Astrocyte of the hippocampus (primary cell): Measurements from ENCODE around the gene MGAT3.

ENCODE experiments used
- DNase-seq: peaks from one replicate; pipeline ENCODE4 v3.0.0; 2011; ENCODE audit warnings: low read depth, low spot score

MGAT3 gene

DNA sequence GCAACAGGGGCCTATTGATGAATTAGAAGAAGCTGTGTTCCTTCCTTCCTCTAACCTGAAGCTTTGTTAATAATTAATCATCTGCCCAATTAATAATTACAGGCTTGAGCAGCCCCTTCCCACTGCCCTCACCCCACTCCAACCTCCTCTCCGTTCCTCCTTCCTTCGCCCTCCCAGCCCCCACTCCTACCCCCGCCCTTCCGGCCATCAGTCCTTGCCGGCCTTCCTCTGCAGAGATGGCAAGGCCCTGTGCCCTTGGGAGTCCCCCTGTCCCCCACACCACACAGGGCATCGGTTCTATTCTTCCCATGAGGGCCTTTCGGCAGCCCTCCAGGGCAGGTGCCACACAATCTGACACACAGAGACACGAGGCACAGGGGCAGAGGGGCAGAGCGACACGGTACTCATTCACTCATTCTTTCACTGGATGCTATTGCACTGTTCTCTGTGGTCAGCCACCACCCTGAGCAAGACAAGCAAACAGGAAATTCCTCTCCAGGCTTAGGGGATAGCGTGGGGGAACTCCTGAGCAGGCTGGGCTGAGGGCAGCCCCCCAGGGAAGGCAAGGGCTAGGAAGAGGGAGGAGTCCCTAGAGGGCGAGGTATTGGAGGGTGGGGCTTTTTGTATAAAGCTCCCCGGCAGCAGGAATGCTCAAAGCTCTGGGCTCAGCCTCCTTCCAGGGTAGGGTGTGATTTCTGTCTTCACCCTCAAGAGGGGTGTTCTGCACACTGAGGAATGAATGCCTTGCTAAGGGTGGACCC, 14.7 kb downstream of the MGAT3 start:
- DNase-seq: peak; percentile 72

DNA sequence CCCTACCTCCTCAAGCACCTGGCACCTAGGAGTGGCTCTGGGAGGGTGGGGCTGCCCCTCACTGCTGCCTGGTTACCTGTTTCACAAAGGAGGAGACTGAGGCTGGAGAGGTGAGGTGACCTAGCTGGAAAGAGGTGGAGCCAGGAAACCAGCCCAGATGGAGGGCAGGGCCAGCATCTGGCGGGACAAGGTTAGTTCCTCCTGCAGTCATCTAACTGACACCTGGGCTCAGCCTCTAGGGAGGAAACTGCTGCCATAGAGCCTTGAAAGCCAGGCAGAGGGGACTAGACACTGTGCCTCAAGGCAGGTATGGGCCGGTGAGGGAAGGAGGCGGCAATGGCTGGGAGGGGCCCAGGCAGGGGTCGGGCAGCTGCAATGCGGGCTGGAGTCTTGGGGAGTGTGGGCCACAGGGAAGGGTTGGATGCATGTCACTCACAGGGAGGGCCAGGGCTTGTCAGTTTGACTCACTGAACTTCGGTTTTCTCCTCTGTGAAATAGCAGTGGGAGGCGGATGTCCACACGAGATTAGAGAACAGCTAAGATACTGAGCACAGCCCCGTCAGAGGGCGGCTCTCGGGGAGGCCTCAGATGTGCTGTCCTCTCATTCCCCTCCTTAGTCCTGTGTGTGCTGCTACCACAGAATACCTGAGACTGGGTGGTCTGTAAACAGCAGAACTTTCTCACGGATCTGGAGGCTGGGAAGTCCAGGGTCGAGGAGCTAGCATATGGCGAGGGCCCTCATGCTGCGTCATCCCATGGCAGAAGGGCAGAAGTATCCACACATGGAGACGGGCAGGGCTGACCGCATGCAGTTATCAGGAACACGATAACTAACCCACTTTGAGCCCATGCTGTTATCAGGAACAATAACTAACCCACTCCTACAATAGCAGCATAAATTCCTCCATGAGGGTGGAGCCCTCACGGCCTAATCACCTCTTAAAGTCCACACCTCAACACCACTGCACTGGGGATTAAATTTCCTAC, 16.1 kb downstream of the MGAT3 start:
- DNase-seq: no peak

DNA sequence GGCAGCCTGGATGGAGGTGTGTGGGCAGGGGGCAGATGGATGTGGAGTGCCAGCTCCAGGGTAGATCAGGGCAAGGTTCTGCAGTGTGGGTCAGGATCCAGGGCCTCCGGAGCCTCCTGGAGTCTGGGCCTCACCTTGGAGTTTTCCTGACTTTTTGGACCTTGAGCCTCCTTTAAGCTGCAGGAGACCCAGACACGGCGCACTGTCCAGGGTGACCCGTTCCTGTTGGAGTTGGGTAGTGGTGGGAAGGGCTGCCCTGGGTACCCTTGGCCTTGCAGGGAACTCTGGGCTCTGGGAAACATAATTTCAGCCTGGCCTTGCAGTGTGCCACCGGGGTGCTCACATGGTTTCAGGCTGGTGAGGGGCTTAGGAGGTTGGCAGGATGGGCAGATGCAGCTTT, 17.0 kb downstream of the MGAT3 start:
- no peak for DNase-seq

DNA sequence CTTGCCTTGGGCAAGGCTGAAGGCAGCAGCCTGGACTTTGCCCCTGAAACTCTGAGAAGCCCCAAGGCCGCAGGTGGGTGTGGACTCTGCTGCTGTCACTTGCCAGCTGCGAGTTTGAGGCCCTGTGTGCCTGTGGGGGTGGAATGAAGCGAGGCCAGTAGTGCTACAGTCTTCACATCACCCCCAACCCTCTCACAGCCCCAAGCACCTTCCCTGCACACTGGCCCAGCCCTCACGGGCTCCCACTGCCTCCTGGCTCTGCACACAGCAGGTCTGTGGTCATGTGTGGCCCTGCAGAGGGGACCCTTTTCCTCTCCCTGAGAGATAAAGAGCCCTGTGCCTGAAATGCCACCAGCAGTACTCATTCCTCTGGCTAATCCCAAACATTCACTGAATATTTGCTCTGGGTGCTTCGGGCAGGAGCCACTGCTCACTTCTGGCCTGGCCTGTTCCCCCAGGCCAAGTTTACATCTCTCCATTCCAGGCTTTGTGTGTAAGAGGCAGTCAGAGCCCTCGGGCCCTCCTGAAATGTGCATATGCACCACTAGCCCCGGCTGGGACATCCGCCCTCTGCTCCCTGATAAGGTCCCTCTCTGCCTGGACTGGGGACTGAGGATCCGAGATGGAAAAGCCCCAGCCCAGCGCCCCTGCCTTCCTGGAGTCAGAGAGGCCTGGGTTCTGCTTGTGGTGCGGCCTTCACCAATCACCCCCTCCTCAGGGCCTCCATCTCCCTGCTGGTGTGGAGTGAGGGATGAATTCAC, 17.7 kb downstream of the MGAT3 start:
- peak; percentile 44 for DNase-seq

DNA sequence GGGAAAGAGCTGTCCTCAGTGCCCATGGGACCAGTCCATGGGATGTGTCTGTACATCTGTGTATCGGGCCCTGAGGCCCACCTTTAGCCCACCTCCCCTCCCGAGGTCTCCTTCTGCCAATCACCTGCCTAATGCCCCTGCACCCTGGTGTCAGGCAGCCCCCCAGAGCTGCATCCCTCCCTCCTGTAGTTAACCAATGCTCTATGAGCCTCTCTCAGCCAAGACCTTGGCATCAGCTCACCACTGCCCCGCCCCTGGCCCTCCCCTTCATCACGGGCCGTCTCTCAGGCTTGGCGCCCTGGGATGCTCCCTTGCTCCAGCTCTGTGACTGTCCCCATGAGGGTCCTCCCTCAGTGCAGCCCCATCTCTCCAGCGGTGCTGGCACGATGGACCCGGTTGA, 18.5 kb downstream of the MGAT3 start:
- DNase-seq: no peak

DNA sequence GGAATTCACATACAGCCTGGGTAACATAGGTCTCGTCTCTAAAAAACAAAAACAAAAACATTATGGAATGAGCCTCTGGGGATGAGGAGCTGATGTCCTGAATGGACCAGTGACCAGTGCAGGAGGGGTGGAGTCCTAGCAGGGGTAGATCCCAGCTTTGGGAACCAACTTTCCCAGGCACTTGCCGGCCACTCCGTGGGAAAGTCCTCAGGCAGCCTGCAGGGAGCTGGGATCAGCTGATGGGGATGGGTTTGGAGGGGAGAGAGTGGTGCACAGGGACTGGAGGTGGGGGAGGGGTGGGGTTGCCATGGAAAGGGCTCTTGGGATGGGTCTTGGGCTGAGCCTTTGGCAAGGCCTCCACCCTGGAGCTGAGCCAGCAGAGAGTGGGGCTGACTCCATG, 19.1 kb downstream of the MGAT3 start:
- DNase-seq: no peak

DNA sequence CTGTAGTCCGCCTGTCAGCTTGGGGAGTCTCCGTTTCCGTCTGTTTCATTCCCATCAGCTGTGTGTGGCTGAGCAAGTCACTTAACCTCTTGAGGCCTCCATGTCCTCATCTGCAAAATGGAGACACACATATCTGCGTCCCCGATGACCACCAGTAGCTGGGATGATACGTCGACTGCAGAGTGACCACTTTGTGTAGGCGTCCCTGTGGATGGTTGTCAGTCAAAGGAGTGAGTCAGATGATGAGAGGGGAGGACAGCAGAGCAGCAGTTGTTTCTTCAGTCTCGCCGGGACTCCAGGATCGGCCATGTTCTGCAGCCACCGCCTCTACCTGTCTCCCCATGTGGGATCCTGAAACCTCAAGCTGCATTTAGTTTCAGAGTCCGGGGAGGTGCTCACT, 19.9 kb downstream of the MGAT3 start:
- DNase-seq: no peak

DNA sequence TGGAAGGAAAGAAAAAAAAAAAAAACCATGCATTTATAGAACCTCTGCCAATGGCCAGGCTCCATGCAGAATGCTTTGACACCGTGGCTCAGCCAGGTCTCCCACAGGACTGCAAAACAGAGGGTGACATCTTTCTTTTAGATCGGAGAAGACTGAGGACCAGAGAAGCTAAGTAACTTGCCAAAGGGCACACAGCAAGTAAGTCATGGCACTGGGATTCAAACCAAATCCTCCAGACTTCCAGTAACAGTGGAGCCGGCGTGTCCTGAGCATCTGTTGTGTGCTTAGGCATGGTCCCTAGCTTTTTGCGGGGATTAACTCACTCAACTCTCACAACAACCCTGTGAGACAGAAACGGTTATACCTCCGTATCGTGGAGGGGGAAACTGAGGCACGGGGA, 20.7 kb downstream of the MGAT3 start:
- no peak for DNase-seq

DNA sequence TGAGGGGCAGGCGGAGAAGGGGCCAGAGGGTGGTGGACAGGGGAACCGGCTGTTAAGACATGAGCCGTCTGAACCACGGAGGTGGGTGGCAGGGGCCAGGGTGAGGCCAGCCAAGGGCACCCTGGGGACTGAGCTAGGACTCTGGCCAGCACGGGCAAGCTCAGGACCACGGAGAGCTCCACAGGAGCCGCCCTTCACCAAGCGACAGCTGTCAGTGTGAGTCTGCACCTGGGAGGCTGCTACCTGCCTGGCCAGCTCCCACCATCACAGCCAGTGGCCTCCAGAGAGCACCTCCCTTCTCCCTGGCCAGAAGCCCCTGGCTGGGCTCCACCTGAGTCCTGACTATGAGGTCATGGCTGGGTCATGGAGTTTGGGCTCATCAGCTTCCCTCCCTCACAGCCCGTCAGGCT, 21.6 kb downstream of the MGAT3 start:
- DNase-seq: peak; percentile 53

DNA sequence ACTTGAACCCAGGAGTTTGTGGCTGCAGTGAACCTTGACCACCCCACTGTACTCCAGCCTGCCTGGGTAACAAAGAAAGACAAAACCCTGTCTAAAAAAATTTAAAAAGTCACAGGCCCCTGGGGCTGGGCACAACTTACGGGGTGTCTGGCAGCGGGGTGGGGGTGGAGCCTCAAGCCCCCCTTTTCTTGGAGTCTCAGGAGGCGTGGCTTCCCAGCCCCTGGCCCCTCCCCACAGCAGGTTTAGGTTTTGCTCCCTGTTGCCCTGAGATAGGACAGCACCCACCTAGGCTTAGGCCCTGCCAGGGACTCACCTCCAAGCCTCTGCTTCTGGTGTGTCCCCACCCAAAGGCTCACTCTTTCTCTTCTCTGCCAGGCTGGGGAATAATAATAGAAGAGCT, 22.4 kb downstream of the MGAT3 start:
- no peak for DNase-seq

DNA sequence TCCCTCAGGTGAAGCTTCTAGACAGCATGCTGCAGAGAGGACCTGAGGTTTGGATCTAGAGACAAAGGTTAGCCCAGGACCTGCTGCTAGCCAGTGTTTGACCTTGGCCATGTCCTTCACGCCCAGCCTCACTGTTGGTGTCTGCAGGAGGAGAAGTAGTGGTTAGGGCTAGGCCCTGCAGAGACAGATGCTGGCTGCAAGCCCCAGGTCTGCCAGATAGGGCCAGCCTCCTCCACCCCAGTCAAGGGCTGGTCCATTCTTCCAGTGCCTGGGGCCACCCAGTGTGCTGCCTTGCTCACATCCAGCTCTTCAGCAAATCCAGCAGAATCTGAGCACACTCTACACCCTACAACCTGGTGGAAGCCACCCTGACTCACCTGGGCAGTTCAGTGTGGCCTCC, 23.7 kb downstream of the MGAT3 start:
- DNase-seq: no peak

DNA sequence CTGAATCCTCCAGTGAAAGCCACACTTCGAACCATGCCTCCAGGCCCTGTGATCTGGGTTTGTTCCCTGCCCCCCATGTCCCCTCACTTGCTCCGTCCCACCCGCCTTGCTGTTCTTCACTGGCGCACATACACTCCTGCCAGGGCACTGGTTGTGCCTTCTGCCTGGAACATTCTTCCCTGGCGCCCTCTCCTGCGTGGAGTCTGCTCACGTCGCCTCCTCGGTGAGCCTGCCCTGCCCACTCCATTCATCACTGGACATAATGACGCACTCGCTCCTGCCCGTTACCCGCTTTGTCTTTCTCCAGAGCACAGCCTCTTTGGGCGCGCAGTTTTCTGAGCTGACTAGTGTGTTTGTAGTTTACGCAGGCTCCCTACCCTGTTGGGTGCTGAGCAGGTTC, 24.2 kb downstream of the MGAT3 start:
- DNase-seq: peak; percentile 22

DNA sequence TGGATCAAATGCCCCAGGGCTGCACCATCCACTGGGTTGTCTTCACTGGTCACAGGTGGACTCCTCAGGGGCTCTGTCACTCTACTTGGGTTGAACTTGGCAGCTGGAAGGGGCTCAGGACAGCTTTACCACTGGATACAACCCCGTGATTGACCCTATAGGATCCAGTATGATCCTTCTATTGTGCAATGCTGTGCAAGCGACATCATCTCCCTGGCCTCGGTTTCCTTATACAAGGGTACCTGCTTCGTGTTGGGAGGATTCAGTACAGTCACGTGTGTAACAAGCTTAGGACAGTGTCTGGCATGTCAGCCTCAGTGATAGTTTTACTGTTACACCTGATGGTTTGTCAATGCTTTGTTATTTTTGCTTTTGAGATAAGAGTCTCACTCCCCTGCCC, 24.8 kb downstream of the MGAT3 start:
- DNase-seq: no peak

DNA sequence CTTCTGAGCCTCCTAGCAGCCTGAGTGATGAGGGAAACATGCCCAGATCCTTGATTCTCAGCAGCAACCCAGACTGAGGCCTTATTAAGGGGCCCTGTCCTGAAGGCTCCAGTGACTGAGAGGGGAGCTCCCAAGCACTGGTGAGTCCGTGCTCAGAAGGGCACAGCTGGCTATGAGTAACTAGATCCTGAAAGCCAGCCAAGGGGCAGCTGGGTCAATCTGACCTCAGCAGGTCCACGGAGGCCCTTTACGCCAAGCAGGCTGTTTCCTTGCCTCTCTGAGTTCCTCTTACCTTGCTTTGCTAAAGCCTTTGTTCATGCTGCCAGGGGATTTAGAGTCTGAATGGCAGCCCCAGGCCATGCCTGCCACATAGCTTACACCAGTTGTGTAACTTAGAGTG, 26.0 kb downstream of the MGAT3 start:
- DNase-seq: no peak

DNA sequence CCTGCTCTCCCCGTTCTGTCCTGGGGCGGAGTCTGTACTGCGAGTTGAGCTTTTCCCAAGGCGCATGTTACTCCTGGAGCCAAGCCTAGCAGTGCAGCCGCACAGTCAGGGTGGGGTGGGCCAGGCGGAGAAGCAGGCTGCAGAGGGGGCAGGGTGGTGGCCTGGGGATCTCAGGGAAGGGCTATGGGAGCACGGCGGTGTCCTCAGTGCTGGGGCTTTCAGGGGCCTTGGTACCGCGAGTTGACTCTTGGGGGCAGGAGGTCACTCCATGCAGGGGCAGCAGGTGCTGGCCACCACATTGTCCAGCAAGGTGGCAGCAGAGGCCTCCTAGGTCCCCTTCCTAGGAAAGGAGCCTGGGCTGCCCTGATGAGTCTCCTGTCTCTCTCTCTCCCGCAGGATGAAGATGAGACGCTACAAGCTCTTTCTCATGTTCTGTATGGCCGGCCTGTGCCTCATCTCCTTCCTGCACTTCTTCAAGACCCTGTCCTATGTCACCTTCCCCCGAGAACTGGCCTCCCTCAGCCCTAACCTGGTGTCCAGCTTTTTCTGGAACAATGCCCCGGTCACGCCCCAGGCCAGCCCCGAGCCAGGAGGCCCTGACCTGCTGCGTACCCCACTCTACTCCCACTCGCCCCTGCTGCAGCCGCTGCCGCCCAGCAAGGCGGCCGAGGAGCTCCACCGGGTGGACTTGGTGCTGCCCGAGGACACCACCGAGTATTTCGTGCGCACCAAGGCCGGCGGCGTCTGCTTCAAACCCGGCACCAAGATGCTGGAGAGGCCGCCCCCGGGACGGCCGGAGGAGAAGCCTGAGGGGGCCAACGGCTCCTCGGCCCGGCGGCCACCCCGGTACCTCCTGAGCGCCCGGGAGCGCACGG, 30.4 kb downstream of the MGAT3 start:
- no peak for DNase-seq

DNA sequence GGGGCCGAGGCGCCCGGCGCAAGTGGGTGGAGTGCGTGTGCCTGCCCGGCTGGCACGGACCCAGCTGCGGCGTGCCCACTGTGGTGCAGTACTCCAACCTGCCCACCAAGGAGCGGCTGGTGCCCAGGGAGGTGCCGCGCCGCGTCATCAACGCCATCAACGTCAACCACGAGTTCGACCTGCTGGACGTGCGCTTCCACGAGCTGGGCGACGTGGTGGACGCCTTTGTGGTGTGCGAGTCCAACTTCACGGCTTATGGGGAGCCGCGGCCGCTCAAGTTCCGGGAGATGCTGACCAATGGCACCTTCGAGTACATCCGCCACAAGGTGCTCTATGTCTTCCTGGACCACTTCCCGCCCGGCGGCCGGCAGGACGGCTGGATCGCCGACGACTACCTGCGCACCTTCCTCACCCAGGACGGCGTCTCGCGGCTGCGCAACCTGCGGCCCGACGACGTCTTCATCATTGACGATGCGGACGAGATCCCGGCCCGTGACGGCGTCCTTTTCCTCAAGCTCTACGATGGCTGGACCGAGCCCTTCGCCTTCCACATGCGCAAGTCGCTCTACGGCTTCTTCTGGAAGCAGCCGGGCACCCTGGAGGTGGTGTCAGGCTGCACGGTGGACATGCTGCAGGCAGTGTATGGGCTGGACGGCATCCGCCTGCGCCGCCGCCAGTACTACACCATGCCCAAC, 31.2 kb downstream of the MGAT3 start:
- DNase-seq: no peak

DNA sequence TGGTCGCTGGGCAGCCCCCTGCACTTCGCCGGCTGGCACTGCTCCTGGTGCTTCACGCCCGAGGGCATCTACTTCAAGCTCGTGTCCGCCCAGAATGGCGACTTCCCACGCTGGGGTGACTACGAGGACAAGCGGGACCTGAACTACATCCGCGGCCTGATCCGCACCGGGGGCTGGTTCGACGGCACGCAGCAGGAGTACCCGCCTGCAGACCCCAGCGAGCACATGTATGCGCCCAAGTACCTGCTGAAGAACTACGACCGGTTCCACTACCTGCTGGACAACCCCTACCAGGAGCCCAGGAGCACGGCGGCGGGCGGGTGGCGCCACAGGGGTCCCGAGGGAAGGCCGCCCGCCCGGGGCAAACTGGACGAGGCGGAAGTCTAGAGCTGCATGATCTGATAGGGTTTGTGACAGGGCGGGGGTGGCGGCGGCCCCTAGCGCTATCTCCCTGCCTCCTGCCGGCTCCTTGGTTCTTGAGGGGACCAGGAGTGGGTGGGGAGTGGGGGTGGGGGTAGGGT, 31.8 kb downstream of the MGAT3 start:
- no peak for DNase-seq

DNA sequence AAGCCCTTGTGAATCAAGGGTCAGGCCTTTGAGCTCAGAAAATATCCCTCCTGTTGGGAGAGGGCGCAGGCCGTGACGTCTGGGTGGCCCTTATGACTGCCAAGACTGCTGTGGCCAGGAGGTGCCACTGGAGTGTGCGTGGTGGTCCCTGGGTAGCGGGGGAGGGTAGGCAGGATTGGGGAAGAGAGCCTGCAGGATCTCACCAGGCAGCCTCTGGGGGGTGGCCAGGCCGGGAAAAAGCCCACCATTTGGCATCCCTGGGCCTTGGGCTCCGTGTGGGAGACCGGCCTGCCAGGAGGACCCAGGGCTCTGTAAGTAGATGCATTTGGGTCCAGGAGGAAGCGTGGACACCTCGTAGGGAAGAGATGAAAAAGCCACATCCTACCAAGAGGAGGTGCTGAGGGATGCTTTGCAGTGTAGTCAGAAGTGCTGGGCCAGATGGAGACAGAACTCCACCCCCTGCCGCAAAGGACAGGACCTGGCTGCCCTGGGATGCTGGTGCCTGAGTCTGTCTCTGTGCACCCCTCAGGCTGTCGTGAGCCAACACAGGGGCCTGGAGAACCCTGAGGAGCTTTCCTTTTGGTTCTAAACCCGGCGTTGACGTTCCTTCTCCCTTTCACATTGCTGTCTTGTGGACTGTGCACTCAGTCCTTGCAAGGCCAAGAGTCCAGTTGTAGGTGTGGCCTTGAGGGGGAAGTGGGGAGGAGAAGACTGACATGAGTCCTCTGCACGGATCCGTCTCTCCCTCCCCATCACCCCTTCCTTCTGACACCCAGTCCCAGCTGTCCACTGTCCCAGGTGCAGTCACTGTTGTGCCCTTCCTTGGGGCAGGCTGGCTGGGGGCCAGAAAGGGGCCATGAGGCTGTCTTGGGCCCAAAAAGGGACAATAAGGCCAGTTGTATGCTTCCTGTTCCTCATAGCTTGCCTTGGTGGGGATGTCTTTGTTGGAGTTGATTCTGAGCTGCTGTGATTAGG, 32.6 kb downstream of the MGAT3 start:
- DNase-seq: no peak
